HG03159 (cell line): ENCODE results near the gene GRAMD1B.

ENCODE experiments used
- ATAC-seq: cut with Tn5 transposase; IDR thresholded peaks from one replicate; pipeline ENCODE4 v1.9.1; 2021; ENCODE audit warnings: mild to moderate bottlenecking, moderate library complexity; ENCODE audit not compliant: unreplicated experiment

GRAMD1B gene

GRCh38 chr11:123581651-123582399, 151.8 kb downstream of the GRAMD1B start:
- ATAC-seq, result no peak

- ATAC-seq, result no peak
These were observed 153.0 kb downstream of the GRAMD1B start for GRCh38 chr11:123582992-123583504.

GRCh38 chr11:123584186-123584585, 154.1 kb downstream of the GRAMD1B start:
- no peak for ATAC-seq

GRCh38 chr11:123584737-123585136, 154.7 kb downstream of the GRAMD1B start:
- no peak for ATAC-seq

GRCh38 chr11:123585206-123585605, 155.1 kb downstream of the GRAMD1B start:
- ATAC-seq, result no peak

- ATAC-seq, result no peak
These were observed 155.6 kb downstream of the GRAMD1B start for GRCh38 chr11:123585706-123586105.

- no peak for ATAC-seq
These were observed 156.5 kb downstream of the GRAMD1B start for GRCh38 chr11:123586568-123586967.

- no peak for ATAC-seq
These were observed 157.0 kb downstream of the GRAMD1B start for GRCh38 chr11:123587044-123587443.

- ATAC-seq, result no peak
These were observed 157.5 kb downstream of the GRAMD1B start for GRCh38 chr11:123587559-123587958.

GRCh38 chr11:123588117-123588863, 158.2 kb downstream of the GRAMD1B start:
- ATAC-seq, result no peak

- no peak for ATAC-seq
These were observed 158.8 kb downstream of the GRAMD1B start for GRCh38 chr11:123588864-123589262.

- no peak for ATAC-seq
These were observed 160.3 kb downstream of the GRAMD1B start for GRCh38 chr11:123590296-123590912.

GRCh38 chr11:123593570-123593969, 163.5 kb downstream of the GRAMD1B start:
- ATAC-seq, result no peak

GRCh38 chr11:123594188-123594901, 164.3 kb downstream of the GRAMD1B start:
- ATAC-seq, result no peak

- ATAC-seq, result no peak
These were observed 164.9 kb downstream of the GRAMD1B start for GRCh38 chr11:123594921-123595320.

GRCh38 chr11:123597859-123598258, 167.8 kb downstream of the GRAMD1B start:
- ATAC-seq, result no peak

GRCh38 chr11:123601136-123601535, 171.1 kb downstream of the GRAMD1B start:
- ATAC-seq, result no peak

- ATAC-seq, result no peak
These were observed 171.7 kb downstream of the GRAMD1B start for GRCh38 chr11:123601743-123602142.

GRCh38 chr11:123603666-123604065, 173.6 kb downstream of the GRAMD1B start:
- ATAC-seq, result no peak

GRCh38 chr11:123607781-123608180, 177.7 kb downstream of the GRAMD1B start:
- ATAC-seq, result no peak

- no peak for ATAC-seq
These were observed 178.3 kb downstream of the GRAMD1B start for GRCh38 chr11:123608371-123608770.
